HK-2 (cell line): ENCODE results near the gene CPOX.
"Not testable (repeated sequence)": the region's sequence is repeated elsewhere in the genome, so short reads cannot be mapped to it uniquely, and the experiment has no call there.

Source experiments
- DNase-seq: peaks from one replicate; pipeline ENCODE4 v3.0.0-alpha.2; 2018; ENCODE audit not compliant: unreplicated experiment

CPOX gene

GRCh38 chr3:98561727-98562521 lies 31.5 kb downstream of the CPOX start:
- no peak for DNase-seq

GRCh38 chr3:98560911-98561310 lies 32.5 kb downstream of the CPOX start:
- no peak for DNase-seq

- DNase-seq = not testable (repeated sequence)
Measured at GRCh38 chr3:98559769-98560168, 33.6 kb downstream of the CPOX start.

- no peak for DNase-seq
Measured at GRCh38 chr3:98558100-98558827, 35.1 kb downstream of the CPOX start.

GRCh38 chr3:98557324-98558010 lies 35.9 kb downstream of the CPOX start:
- no peak for DNase-seq

DNA sequence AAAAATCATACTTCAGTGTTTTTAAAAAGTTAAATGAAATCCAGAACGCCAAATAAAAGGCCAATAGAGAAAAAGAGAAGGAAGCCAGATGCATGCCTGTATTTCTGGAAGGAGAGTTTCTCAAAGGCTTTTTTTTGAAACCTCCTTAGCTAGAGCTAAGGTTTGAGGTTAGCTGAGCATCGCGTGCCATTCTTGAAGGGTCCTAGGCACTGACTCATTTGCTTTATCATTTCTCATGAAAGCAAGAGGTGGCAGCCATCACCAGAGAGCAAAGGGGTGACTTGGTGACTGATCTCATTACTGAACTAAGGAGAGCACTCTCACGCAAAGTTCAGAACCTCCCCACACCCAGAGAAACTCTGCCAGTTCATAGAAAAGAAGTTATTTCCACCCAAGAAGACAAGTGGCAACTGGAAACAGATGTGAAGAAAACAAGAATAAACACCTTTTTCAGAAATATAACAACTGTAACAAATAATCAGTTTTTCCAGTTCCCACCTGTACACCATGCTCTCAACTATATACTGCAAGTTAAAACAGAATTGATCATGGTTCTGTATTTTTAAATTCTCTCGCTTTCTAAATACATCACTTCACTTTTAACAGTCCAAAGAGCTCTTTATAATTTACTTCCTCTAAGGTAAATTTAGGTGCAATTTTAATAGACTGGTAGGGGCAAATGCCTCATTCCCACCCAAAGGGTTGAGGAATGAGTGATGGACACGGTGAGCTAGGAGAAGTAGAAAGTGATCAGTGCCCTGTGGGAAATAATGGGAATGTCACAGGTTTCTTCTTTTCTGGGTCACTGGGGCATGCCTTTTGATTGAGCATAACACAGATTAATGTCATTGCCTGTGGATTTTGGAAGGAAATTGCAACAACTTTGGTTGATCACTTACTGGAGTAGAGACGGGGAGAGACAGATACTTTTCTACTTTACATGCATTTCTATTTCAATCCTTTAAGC lies 37.0 kb downstream of the CPOX start:
- no peak for DNase-seq

DNA sequence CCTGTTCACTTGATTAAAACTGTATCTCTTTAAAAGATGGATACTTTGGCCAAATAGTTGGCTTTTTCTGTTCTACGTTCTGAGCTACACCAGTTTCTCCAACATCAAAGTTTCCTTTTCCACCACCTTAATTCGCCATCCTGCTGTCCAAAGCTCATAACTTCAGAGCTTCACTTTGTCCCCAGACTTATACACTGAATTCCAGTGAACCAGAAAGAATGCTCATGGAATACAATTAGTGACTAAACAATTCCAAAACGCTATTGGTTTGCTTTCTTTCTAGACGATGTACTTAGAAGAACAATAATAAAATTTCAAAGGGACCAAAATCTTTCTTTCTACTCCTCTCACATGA lies 38.4 kb downstream of the CPOX start:
- no peak for DNase-seq

DNA sequence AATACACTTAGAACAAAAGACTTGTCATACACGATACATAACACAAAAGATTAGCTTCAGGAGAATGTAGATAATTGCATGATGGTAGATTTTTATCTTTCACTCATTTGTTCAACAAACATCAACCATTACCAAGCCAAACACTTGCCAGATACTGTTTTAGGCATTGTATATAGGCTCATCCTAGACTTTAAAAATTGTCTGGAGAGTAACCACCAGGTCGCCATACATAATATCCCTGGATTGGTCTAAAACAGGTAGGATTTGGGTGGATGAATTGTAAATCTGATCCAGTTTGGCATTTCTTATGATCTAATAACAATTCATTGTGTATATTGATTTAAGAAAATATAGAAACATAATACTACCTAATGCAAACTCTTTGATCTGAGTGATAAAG lies 38.8 kb downstream of the CPOX start:
- no peak for DNase-seq

DNA sequence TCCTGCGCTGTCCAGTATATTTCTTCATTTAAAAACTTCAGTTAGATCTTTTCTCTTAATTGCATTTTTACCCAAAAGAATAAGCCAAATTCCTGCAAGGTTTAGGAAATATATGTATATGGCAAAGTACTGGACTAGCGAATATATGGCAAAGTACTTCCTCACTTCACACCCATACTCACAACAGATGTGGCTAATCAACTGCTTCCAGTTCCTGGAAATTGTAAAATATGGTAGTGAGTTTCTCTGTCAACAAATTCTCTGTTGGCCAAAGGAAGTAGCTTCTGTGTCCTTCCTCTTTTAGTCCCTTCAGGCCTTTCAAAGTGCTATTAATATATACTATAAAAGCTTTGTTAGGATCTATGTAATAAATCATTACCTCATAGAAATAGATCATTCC lies 39.7 kb downstream of the CPOX start:
- DNase-seq = no peak

DNA sequence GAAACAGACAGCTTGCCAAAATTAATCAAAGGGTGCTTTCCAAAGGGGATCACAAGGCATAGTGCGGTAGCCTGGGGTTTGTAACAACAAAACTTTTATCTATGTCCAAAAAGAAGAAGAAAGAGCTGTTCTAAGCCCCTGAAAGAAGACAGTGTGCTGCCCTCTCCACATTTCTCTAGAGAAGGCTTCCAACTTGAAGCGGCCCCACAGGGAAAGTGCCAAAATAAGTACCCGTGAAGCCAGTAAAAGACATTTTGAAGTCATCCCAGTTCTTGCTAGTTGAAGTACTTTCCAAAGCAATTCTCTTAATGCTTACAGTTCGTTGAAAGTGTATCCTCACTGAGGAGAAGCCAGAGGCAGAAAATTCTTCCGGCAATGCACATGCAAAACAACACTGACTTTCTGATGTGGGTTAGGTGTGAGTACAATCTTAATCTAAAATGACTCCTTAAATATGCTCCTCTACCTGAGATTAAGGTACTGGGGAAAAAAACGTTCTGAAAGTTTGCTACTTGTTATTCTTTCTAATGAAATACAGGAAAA lies 40.3 kb downstream of the CPOX start:
- no peak for DNase-seq

DNA sequence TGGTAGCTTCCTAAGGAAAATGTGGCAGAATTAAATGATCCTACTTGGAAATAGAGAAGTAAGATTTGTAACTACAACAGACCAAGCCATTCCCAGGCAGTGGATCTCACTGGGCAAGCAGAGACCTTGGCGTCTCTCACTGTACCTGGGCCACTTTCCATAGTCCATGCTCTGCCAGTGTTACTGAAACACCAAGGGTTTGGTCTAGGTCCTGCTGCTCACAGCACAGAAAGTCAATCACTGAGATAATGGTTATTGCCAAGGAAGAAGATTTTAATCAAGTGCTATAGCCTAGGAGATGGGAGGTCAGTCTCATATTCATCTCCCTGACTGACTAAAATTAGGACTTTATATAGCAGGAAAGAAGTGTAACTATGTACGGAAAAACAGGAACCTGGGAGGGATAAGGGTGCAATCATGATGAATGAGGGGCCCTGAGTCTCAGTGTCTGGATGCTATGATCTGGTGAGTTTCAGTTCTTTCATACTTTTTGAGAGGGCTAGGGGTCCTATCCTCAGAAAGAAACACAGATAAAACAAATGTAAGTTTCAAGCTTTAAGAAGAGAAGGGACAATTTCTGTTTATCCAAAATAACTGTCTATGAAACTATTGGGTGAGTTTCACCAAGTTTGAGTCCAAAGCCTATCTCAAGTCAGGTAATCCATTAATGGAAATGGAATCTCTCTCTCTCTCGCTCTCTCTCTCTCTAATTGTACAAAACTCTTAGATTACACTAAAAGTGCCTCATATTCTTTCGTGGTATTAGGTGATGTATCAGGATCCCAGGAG lies 41.0 kb downstream of the CPOX start:
- DNase-seq = no peak

- no peak for DNase-seq
Measured at GRCh38 chr3:98551754-98552153, 41.7 kb downstream of the CPOX start.

DNA sequence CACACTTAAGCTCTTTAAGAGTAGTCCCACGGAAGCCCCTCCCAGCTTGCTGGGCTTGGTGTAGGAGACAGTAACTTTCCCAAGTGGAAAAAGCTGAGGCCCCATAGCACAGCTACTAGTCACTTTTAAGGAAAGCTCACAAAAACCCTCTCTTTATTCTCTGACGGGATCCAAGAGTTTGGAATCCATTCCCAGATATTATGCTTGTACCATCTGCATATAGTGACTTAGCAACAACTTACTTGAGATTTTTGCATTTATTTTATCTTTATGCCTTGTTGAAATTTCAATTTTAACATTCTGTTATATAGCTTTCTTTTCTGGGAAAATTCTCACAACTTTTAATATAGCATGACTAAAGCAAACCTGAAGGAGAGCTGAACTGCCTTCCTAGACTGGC lies 42.2 kb downstream of the CPOX start:
- no peak for DNase-seq

GRCh38 chr3:98550833-98551232 lies 42.6 kb downstream of the CPOX start:
- DNase-seq = no peak

GRCh38 chr3:98548544-98548943 lies 44.9 kb downstream of the CPOX start:
- DNase-seq = no peak

DNA sequence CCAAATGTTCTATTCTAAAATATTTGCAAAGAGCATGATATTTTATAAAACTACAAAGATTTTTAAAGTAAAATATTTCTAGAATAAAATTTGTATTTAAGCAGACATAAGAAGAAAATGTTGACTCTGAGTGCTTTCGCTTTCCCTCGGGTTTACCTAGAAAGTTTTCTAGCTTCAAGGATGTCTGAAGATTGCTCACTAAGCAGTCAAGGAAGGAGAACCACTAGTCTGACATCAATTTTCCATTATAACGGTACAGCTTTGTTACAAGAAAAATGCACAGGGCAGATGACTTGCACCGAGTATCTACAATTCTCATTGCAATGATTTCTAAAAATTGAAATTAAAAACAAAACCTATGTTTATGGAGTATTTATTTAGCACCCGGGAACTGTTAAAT lies 47.5 kb downstream of the CPOX start:
- DNase-seq = no peak

GRCh38 chr3:98542623-98543022 lies 50.8 kb downstream of the CPOX start:
- no peak for DNase-seq

DNA sequence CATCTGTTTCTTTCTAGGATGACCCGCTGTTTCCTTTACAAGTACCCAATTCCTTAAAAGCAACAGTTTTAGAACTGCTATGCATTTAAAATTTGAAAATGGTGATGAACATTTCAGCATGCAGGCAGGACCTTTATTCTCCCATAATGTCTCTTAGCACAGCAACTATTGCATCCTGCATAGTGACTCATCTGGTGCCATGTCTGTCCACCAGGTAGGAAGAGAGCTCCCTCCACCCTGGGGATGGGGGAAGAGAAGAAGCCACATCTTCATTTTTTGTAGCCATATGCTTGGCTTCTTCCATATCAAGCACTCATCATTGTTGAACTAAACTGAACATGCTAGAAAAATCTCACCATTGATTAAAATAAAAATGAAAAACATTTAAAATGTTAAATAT lies 51.7 kb downstream of the CPOX start:
- DNase-seq = no peak

DNA sequence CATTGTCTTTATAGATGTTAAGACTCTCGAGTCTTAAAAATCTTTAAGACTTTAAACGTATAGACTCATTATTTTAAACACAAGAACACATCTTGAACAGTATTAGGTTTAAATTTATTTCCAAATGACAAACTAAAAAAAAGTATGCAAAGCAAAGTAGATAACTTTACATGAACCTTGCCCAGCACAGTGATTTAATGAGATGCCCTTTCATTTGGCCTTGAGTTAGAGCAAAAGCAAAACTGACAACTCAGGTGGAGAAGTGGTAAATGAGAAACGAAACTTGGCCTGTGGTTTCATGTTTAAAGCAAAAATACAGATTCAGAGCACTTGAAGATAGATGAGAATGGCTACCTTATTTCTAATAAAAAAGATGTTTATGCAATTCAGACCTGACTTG lies 53.1 kb downstream of the CPOX start:
- DNase-seq = no peak

DNA sequence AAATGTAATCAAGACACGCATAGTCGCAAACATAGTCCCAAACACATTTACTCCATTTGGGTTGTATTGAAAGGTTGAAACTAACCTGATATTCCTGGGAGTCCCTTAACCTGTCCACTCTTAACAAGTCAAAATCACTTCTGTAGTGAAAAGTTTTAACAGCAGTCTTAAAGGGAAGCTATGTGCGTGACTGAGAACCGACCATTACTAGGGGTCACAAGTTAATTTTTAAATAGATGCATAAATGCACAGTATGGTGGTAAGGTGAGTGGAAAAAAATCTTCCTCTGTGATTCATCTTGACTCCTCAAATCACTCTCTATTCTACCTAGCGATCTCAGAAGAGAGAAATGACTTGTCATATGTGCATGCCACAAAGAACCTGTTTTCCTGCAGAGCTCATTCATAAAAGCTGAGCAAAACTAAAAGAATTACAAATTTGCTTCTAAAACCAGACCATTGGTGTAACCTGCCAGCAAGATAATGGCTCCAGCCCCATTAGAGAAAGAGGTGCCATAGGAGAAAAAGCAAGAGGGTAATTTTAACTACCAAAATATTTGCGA lies 56.9 kb downstream of the CPOX start:
- no peak for DNase-seq
